Measurements from ENCODE around the gene RPGRIP1L. TPM values are rescaled to one million over a fixed set of nuclear protein-coding genes. Genes with fewer than 3 reads are reported as not detected.

RPGRIP1L gene
- total and polyA plus RNA-seq, 2 of the 13 experiments (the other 11 are each of a cell fraction or from before 2014, with no cell fraction given): 5.0 to 13.5 TPM

DNA sequence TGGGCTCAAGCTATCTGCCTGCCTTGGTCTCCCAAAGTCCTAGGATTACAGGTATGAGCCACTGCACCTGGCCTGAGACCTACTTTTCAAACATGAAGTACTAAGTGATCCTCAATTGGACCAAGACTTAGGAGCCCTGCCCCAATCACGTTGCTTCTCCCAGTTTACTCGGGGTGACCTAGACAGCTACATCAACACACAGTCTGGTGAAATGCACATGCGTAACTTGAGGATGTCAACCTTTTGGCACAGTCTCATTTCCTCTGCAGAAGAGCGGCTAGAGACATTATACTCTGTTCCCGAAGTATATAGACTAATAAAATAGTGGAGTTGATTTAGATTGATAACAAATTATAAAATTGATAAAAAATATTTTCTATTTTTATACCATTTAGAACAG is 17.4 kb upstream of the RPGRIP1L start (continued):
- TF ChIP-seq SIX1 (CRISPR knock-in tag; IDR thresholded peaks at IDR 0.05; ENCODE audit: borderline replicate concordance) (no peak), FOSL2 (CRISPR knock-in tag; IDR thresholded peaks at IDR 0.05) (no peak), U2AF2 (IDR thresholded peaks at IDR 0.05; ENCODE audit: low read depth, low read length) (no peak), ZSCAN21 (CRISPR knock-in tag; IDR thresholded peaks at IDR 0.05; ENCODE audit: borderline replicate concordance) (no peak), DZIP1 (CRISPR knock-in tag; IDR thresholded peaks at IDR 0.05) (no peak)

DNA sequence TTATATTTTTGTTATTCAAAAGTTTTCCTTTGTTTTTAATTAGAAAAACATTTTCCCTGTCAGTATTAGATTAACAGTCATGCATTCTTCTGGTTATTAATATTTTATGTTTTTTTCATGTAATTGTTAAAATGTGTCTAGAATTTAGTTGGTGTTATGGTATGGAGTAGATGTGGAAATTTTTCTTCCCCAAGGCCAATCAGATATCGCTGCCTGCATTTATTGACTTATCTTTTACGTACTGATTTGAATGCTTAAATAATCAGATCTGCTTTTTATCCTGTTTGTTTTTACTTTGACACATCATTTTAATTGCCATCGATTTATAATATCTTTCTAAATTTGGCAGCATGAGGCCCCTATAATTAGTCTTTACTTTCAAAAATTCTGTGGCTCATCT is 13.9 kb upstream of the RPGRIP1L start:
- FAIRE-seq (no peak), DNase-seq (ENCODE audit: low spot score) (no peak), ATAC-seq (no peak)
- no peak for TF ChIP-seq PAWR (CRISPR knock-in tag; IDR thresholded peaks at IDR 0.05; ENCODE audit: borderline replicate concordance)
- no peak for TF ChIP-seq SMAD3 (CRISPR knock-in tag; IDR thresholded peaks at IDR 0.05)
- no peak for TF ChIP-seq KLF12 (CRISPR knock-in tag; IDR thresholded peaks at IDR 0.05; ENCODE audit: borderline replicate concordance)
- no peak for TF ChIP-seq REXO4 (CRISPR knock-in tag; IDR thresholded peaks at IDR 0.05; ENCODE audit: borderline replicate concordance)
- TF ChIP-seq KDM5B (CRISPR knock-in tag; IDR thresholded peaks at IDR 0.05; ENCODE audit: borderline replicate concordance): no peak
- TF ChIP-seq, protein P1, sequence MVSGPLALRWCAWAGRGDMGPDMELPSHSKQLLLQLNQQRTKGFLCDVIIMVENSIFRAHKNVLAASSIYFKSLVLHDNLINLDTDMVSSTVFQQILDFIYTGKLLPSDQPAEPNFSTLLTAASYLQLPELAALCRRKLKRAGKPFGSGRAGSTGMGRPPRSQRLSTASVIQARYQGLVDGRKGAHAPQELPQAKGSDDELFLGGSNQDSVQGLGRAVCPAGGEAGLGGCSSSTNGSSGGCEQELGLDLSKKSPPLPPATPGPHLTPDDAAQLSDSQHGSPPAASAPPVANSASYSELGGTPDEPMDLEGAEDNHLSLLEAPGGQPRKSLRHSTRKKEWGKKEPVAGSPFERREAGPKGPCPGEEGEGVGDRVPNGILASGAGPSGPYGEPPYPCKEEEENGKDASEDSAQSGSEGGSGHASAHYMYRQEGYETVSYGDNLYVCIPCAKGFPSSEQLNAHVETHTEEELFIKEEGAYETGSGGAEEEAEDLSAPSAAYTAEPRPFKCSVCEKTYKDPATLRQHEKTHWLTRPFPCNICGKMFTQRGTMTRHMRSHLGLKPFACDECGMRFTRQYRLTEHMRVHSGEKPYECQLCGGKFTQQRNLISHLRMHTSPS (CRISPR knock-in tag; IDR thresholded peaks at IDR 0.05; ENCODE audit: low read depth): no peak
- TF ChIP-seq GATAD1 (CRISPR knock-in tag; IDR thresholded peaks at IDR 0.05): no peak
- no peak for TF ChIP-seq ELF4 (CRISPR knock-in tag; IDR thresholded peaks at IDR 0.05; ENCODE audit: borderline replicate concordance)
- no peak for TF ChIP-seq ZNF44 (CRISPR knock-in tag; IDR thresholded peaks at IDR 0.05)
- no peak for TF ChIP-seq NR2F1 (CRISPR knock-in tag; IDR thresholded peaks at IDR 0.05)
- TF ChIP-seq ZKSCAN1 (IDR thresholded peaks at IDR 0.05; ENCODE audit: low read length): no peak
- ChIA-PET CTCF (ENCODE audit: low intra/inter-chr PET ratio, low total read pairs) (no interaction called here), POLR2A (no interaction called here)
- H3K4me3 ChIP-seq (replicated peaks in 1 of 3; ENCODE audit: insufficient read depth in 1 of 3, low read depth in 2 of 3, low read length in 3 of 3): no peak overlapping the region
- H2AFZ ChIP-seq (ENCODE audit: low read length): no peak overlapping the region
- in situ Hi-C loops (cut with HindIII; ENCODE audit: extremely low pct_ligation_motif_present, low pct_unique_long_range_greater_than_20kb) (no loop called here), intact Hi-C loops (cut with micrococcal nuclease; ENCODE audit: unreplicated experiment) (no loop called here)
- H3K4me2 ChIP-seq (ENCODE audit: low read depth, low read length): no peak overlapping the region
- H3K27me3 ChIP-seq (ENCODE audit: control insufficient read depth in 1 of 2, insufficient read depth in 2 of 2, low read length in 2 of 2): no peaks in the 10 kb centered on the region
- no peaks in the 10 kb centered on the region for H3K36me3 ChIP-seq (replicated peaks in 1 of 2; ENCODE audit: control insufficient read depth in 1 of 2, insufficient read depth in 2 of 2, low read length in 2 of 2)
- H3K4me1 ChIP-seq (ENCODE audit: insufficient read depth, low read length): peaks cover 13% of the 10 kb centered on the region; the same call in 1 of the 2 replicates
- no peak overlapping the region for H3K9ac ChIP-seq (ENCODE audit: insufficient read depth, low read depth, low read length)
- H3K9me3 ChIP-seq (ENCODE audit: low read length): no peaks in the 10 kb centered on the region
- H4K20me1 ChIP-seq (ENCODE audit: insufficient read depth, low read length): no peaks in the 10 kb centered on the region
- WGBS (ENCODE audit: low lambda C conversion rate): 96% methylated on average over 3 of the region's 3 CpGs
- no TSS peak for BruUV-seq (replicated peaks)
- H3K27ac ChIP-seq (ENCODE audit: extremely low read length, insufficient read depth, low read length): no peak overlapping the region
- H3K79me2 ChIP-seq (ENCODE audit: insufficient read depth, low read length): peaks cover 40% of the 10 kb centered on the region
